GM12865 (cell line): ENCODE data around the gene FAM135A.

Experiments used
- DNase-seq: peaks from one replicate; pipeline ENCODE4 v3.0.0; 2010; ENCODE audit warnings: low read depth
- H3K4me3 ChIP-seq: 2 replicates; pipeline ENCODE4 v1.5.1; 2011; ENCODE audit warnings: mild to moderate bottlenecking, low read depth, low read length, control low read depth
- CTCF ChIP-seq: IDR thresholded peaks from 2 replicates; pipeline ENCODE4 v1.5.1; 2011; ENCODE audit warnings: low read length, control low read depth, low read depth, inconsistent platforms; ENCODE audit not compliant: insufficient read depth; ENCODE audit errors: missing control alignments

The FAM135A gene

GRCh38 chr6:70396163-70396562 is 17.1 kb upstream of the FAM135A start:
- no peak overlapping the region for H3K4me3 ChIP-seq
- TF ChIP-seq CTCF, result no peak
- DNase-seq, result no peak

GRCh38 chr6:70396796-70397729 is 16.2 kb upstream of the FAM135A start:
- no peak for DNase-seq
- H3K4me3 ChIP-seq, result no peak overlapping the region
- TF ChIP-seq CTCF, result no peak

GRCh38 chr6:70398783-70399728 is 14.3 kb upstream of the FAM135A start:
- DNase-seq, result no peak
- TF ChIP-seq CTCF, result no peak
- H3K4me3 ChIP-seq, result no peak overlapping the region

- no peak for DNase-seq
- no peak for TF ChIP-seq CTCF
- H3K4me3 ChIP-seq, result no peak overlapping the region
These were observed 8.7 kb upstream of the FAM135A start for GRCh38 chr6:70404658-70405057.

GRCh38 chr6:70409216-70409615 is 4.1 kb upstream of the FAM135A start:
- no peak for DNase-seq
- H3K4me3 ChIP-seq, result no peak overlapping the region
- no peak for TF ChIP-seq CTCF

- no peak for DNase-seq
- H3K4me3 ChIP-seq, result no peak overlapping the region
- no peak for TF ChIP-seq CTCF
These were observed 1.6 kb upstream of the FAM135A start for GRCh38 chr6:70411542-70412251.
